Measurements from ENCODE around the gene TBC1D22A.

Gene TBC1D22A

DNA sequence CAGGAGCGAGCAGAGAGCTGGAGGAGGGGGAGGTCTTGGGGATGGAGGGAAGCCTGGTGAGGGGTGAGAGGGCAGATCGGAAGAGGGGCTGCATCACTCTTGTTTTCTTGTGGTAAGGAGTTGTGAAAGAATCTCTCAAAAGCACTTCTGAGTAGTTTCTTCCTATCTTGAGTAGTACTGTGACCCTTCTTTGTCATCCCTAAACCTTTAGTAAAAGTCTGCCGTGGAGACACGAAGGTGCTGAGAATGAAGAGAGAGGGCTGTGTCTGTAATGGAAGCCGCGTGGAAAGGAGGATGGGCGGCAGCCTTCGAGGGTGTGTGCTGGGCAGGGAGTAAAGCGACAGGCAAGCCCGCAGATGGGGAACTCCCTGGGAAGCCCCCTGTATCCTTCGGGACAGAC is 237.8 kb downstream of the TBC1D22A start:
- DNase-seq, result no peak

DNA sequence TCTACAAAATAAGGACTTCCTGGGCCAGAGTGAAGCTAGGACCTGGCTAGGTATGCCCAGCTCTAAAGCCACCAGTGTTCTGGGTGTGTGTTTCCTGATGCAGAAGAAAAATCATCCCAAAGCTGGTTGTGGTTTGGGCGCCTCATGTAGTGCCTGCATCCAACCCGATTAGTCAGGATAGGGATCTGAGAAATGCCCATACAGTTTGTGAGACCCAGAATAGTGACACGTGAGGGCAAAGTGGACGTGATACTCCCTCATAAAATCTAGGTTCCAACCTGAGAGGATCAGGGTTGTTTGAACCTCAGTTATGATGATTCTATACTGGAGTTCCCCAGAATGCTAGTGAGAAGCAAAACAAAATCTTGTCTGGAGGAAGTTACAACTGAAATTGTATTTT is 238.4 kb downstream of the TBC1D22A start:
- DNase-seq, result no peak

GRCh38 chr22:47001288-47001687 is 238.8 kb downstream of the TBC1D22A start:
- DNase-seq, result no peak

GRCh38 chr22:47002692-47003091 is 240.2 kb downstream of the TBC1D22A start:
- no peak for DNase-seq

DNA sequence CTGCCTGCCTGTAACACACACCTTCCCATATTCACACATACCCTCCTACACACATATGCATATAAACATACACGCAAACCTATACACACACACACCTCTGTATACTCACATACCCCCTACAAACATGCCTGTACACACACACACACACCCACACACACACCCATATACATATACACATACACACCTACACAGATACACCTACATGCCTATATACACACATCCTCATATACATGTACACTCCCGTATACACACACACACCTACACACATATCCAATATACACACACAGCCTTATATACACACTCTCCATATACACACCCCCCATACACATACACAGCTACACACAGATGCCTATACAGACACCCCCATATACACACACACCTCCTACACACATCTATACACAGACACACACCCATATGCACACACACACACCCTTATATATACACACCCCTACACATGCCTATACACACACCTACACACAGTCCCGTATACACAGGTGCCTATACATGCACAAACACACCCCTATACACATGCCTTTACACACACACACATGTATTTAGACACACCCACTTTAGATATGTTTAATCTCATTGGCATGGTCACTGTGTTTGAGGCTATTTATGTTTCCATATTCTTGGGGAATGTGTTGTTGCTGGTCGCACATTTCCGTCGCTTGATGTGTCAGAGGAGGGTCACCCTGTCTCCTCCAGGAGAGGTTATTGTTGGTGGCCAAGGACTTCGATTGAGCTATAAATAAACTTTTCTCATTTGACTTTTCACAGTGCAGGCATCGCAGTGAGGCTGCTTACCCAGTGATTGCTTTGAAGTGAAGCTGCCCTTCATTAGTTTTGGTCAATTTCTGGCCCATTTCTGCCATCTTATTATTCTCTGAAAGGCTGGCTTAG is 243.3 kb downstream of the TBC1D22A start:
- no peak for DNase-seq

DNA sequence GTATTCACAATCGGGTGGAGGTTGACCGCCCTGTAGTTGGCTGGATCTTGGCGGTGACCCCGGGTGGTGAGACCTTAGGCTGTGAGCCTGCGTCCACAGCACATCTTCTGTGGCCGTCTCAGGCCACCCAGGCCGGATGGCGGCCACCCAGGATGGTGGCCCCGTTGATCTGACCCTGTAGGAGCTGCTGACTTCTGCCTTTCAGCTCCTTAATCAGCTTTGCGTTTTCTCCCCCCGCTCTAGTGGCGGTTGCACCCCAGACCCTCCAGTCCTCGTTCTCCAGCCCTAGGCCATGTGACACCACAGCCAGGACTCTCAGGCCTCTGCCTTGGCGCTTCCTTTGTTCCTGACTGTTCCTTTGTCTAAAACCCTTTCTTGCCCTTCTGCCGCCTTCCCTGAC is 244.0 kb downstream of the TBC1D22A start:
- DNase-seq, result no peak

GRCh38 chr22:47006869-47007268 is 244.4 kb downstream of the TBC1D22A start:
- no peak for DNase-seq

GRCh38 chr22:47007496-47007895 is 245.0 kb downstream of the TBC1D22A start:
- no peak for DNase-seq

DNA sequence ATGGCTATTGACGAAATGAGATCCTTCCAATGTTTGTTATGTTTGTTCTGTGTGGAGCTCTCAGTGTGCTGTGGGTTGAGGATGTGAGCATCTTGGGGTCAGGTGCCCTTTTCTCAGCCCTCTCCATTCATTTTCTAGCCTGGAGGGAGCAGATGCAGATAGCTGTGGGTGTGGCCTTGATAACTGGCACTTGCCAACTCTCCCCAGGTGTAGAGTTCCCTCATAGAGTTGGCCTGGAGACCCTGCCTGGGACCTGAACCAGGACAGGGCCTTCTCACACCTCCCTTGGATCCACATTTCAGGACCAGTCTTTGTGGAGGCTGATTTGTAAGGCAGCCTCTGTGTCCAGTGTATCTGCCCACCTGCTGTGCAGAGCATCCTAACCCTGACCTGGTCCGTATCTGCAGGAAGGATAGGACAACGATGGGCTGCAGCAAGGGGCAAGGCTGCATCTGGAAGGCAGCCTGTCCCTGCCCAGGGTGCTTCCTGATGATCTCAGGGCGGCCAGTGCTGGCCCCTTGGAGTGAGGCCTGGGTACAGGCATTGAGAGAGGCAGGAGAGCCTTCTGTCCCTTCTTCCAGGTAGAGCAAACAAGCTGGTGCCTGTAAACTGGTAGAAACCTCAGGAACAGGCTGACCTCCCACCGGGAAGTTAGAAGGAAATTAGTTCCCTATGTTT is 245.9 kb downstream of the TBC1D22A start:
- no peak for DNase-seq

DNA sequence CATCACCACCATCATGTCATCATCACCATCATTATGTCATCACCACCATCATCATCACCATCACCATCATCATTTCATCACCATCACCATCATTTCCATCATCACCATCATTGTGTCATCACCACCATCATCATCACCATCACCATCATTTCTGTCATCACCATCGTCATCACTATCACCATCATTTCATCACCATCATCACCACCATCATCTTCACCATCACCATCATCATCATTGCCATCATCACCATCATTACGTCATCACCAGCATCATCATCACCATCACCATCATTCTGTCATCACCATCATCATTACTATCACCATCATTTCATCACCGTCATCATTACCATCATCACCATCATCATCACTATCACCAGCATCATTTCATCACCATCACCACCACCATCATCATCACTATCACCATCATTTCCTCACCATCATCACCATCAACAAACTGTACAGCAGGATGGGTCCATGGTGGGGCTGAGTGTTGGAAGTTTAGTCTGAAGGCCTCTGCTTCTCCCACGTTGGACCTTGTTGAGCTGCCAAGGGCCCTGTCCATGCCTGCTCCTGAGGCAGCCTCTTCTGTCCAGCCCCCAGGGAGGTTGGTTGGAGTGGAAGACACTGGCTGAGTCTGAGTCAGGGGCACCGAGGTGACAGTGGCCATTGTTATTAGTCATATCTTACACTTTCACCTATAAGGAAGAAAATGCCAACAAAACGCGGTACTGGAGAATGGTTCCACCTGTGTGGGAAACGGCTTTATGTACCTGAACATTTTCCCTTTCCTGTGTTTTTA is 247.1 kb downstream of the TBC1D22A start:
- DNase-seq, result no peak

- DNase-seq, result no peak
Measured at GRCh38 chr22:47010211-47010610, 247.8 kb downstream of the TBC1D22A start.

GRCh38 chr22:47011131-47011858 is 248.8 kb downstream of the TBC1D22A start:
- DNase-seq, result no peak

- DNase-seq, result no peak
Measured at GRCh38 chr22:47011859-47012258, 249.4 kb downstream of the TBC1D22A start.

GRCh38 chr22:47012589-47013370 is 250.3 kb downstream of the TBC1D22A start:
- no peak for DNase-seq

DNA sequence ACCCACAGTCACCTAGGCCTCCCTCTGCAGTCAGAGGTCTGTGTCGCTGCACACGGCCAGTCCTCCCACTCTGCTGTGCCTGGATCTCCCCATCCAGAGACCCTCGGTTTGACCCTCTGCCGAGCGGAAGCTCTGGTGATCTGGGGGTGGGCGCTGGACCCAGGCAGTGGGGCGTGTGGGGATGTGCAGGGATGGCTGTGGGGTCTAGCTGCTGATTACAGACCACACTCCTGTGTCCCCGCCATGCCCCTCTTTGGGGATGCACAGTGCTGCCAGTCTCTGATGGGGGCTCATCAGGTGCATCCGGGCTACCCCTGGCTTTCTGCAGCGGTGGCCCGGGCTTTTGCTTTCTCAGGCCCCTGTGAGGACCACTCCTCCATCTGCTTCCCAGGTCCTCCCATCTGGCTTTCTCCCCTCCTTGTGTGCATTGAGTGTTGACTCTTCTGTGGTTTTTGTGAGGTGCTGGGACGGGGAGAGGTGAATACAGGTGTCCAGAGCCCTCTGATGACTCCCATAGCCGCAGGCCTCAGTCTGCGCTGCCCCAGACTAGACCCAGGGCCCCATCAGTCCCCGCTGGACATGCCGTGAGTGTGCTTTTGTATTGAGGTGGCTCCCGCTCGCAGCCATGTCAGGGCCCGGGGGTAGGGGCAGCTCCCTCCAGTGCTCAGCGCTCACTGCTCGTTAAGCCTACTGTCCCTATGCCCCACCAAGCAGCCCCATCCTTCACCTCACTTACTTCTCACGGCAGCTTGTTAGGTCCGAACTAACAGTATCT is 251.6 kb downstream of the TBC1D22A start:
- no peak for DNase-seq

GRCh38 chr22:47014636-47015345 is 252.3 kb downstream of the TBC1D22A start:
- no peak for DNase-seq

DNA sequence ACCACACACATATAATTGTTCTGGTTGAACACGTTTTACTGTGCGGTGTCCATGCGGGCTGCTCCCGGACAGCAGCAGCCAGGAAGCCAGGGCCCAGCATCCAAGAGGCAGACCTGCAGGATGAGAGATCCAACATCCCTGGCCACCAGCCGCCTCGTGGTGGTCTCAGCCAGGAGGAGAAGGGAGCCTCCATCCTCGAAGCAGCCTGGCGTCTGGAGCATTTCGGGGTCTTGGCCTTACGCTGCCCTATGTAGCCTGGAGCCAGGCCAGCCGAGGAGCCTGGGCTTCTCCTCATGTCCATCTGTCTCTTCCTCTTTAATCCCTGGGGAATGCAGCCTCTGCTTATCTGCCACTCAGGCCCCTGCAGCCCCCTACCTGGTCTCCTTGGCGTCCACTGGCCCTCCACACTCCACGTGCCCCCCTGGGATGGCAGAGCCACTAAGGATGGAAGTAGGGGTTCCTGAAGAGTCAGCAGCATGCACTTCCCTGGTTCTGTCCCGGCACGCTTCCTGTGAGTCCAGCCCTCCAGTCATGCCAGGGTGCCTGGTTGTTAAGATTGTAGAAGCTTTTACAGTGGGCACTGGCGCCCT is 253.2 kb downstream of the TBC1D22A start:
- DNase-seq, result no peak

DNA sequence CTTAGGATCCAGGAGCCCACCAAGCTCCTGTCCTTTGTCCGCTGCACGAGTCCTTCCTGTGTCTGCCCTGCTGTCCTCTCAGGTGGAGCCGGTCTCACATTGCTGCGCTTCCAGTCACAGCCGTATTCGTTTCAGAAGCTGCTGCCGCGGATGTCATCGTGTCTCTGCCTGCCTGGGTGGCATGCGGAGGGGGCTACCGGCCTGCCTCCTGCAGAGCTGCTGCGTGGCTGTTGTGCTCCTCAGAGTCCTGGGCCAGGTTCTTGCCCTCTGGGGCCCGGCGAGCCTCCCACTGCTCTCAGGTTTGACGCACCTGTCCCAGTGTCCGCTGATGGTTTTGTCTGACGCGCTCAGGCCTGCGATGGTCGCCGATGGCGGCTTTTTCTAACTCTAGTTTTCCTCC is 254.2 kb downstream of the TBC1D22A start:
- no peak for DNase-seq

GRCh38 chr22:47017245-47017644 is 254.8 kb downstream of the TBC1D22A start:
- DNase-seq, result no peak

All from T1000 (cell line).